ENCODE measurements around the gene AGAP3.
A peak's percentile ranks its signal among the peaks of the same experiment; 100 is the strongest.

DNA sequence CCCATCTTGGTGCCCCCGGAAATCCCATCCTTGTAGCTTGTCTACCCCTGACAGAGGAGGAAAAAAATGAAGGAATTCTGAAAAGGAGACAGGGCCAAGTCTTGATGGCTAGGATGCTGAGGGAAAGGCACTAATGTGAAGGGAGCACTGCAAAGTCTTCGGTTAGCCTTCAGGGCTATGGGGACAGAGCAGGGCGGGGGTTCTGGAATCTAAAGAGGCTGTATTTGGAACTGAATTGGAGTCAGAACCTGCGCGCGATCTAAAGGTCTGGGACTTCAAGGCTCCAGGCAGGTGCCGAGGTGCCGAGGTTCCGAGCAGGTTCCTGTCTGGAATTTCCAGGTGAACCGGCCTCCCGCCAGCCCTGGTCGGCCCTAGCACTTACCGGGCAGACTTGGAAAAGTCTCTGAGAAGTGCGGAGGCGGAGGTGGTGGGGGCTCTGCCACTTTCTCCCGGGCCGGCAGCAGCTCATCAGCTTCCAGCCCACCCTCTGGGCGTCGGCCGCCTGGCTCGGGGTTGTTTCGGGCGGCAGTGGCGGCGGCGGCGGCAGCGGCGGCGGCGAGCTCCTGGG lies 80.4 kb downstream of the AGAP3 start:
- TF ChIP-seq, protein P1, sequence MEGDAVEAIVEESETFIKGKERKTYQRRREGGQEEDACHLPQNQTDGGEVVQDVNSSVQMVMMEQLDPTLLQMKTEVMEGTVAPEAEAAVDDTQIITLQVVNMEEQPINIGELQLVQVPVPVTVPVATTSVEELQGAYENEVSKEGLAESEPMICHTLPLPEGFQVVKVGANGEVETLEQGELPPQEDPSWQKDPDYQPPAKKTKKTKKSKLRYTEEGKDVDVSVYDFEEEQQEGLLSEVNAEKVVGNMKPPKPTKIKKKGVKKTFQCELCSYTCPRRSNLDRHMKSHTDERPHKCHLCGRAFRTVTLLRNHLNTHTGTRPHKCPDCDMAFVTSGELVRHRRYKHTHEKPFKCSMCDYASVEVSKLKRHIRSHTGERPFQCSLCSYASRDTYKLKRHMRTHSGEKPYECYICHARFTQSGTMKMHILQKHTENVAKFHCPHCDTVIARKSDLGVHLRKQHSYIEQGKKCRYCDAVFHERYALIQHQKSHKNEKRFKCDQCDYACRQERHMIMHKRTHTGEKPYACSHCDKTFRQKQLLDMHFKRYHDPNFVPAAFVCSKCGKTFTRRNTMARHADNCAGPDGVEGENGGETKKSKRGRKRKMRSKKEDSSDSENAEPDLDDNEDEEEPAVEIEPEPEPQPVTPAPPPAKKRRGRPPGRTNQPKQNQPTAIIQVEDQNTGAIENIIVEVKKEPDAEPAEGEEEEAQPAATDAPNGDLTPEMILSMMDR (IDR thresholded peaks at IDR 0.05; ENCODE audit: insufficient read depth, low read depth, low read length), result no peak
- peak; percentile 99 for TF ChIP-seq EZH2 (IDR thresholded peaks at IDR 0.05; ENCODE audit: insufficient read depth, low read length)

All from astrocyte (in vitro differentiated cells and primary cell).